Medulla oblongata (tissue), 1 donor: Measurements from ENCODE around the gene NUP37.
A peak's percentile ranks its signal among the peaks of the same experiment; 100 is the strongest.
"Not testable (repeated sequence)": the region's sequence is repeated elsewhere in the genome, so short reads cannot be mapped to it uniquely, and the experiment has no call there.

ENCODE experiments used
- DNase-seq: peaks from one replicate; pipeline ENCODE4 v3.0.0-alpha.2; 2015; ENCODE audit errors: extremely low spot score

The NUP37 gene

GRCh38 chr12:102119674-102120563 lies at the start of gene NUP37, which contains the start of gene PARPBP:
Gene NUP37, minus strand, starts transcription at chr12:102120114. Its CDS starts 1,596 bp downstream, at chr12:102118518.
Gene PARPBP, plus strand, starts transcription at chr12:102120183. Its CDS starts 3,706 bp downstream, at chr12:102123889.
- peak; percentile 92 for DNase-seq

- no peak for DNase-seq
Measured at GRCh38 chr12:102167821-102168604, 48.1 kb upstream of the NUP37 start.

GRCh38 chr12:102163383-102163782 lies 43.5 kb upstream of the NUP37 start:
- no peak for DNase-seq

- DNase-seq = not testable (repeated sequence)
Measured at GRCh38 chr12:102155206-102155605, 35.3 kb upstream of the NUP37 start.

GRCh38 chr12:102147062-102147587 lies 27.2 kb upstream of the NUP37 start:
- DNase-seq = not testable (repeated sequence)

- no peak for DNase-seq
Measured at GRCh38 chr12:102144221-102144620, 24.3 kb upstream of the NUP37 start.

- DNase-seq = not testable (repeated sequence)
Measured at GRCh38 chr12:102142866-102143373, 23.0 kb upstream of the NUP37 start.

GRCh38 chr12:102137619-102138018 lies 17.7 kb upstream of the NUP37 start:
- DNase-seq = not testable (repeated sequence)

- DNase-seq = not testable (repeated sequence)
Measured at GRCh38 chr12:102131442-102131841, 11.5 kb upstream of the NUP37 start.

- DNase-seq = not testable (repeated sequence)
Measured at GRCh38 chr12:102130720-102131119, 10.8 kb upstream of the NUP37 start.

- DNase-seq = not testable (repeated sequence)
Measured at GRCh38 chr12:102121328-102121727, 1.4 kb upstream of the NUP37 start.

- DNase-seq = no peak
Measured at GRCh38 chr12:102120886-102121285, 972 bp upstream of the NUP37 start.

- no peak for DNase-seq
Measured at GRCh38 chr12:102120564-102120873, 605 bp upstream of the NUP37 start.

- no peak for DNase-seq
Measured at GRCh38 chr12:102118874-102119273, 1.0 kb downstream of the NUP37 start.

GRCh38 chr12:102116392-102116791 lies 3.5 kb downstream of the NUP37 start:
- no peak for DNase-seq

- no peak for DNase-seq
Measured at GRCh38 chr12:102114212-102114611, 5.7 kb downstream of the NUP37 start.

GRCh38 chr12:102110782-102111181 lies 9.1 kb downstream of the NUP37 start:
- DNase-seq = no peak

- no peak for DNase-seq
Measured at GRCh38 chr12:102107970-102108369, 11.9 kb downstream of the NUP37 start.

- DNase-seq = no peak
Measured at GRCh38 chr12:102106905-102107304, 13.0 kb downstream of the NUP37 start.

- DNase-seq = no peak
Measured at GRCh38 chr12:102096855-102097254, 23.1 kb downstream of the NUP37 start.

- peak; percentile 14 for DNase-seq
Measured at GRCh38 chr12:102095677-102096263, 24.1 kb downstream of the NUP37 start.

- DNase-seq = no peak
Measured at GRCh38 chr12:102093319-102093718, 26.6 kb downstream of the NUP37 start.
